ENCODE results near the gene GART.

GRCh38 chr21:33550772-33551660 lies 9.1 kb upstream of the GART start:
- TF ChIP-seq POLR2A (IDR thresholded peaks at IDR 0.05; ENCODE audit: low read length), result no peak
- TF ChIP-seq CTCF (IDR thresholded peaks at IDR 0.05), result no peak
- TF ChIP-seq RFX5 (IDR thresholded peaks at IDR 0.05), result no peak
- TF ChIP-seq EP300 (IDR thresholded peaks at IDR 0.05), result no peak
- no peak for TF ChIP-seq ELK1 (IDR thresholded peaks at IDR 0.05; ENCODE audit: low read depth, low read length)
- no peak for TF ChIP-seq RAD21 (conservative IDR thresholded peaks at IDR 0.05 in 1 of 2, IDR thresholded peaks at IDR 0.05 in 1 of 2)
- TF ChIP-seq ATOH8 (CRISPR knock-in tag; IDR thresholded peaks at IDR 0.05; ENCODE audit: low read depth), result no peak
- no peak for TF ChIP-seq CEBPB (IDR thresholded peaks at IDR 0.05)
- no peak for TF ChIP-seq CHD2 (IDR thresholded peaks at IDR 0.05; ENCODE audit: low read length, partially characterized antibody)
- TF ChIP-seq MAZ (IDR thresholded peaks at IDR 0.05; ENCODE audit: borderline replicate concordance, low read depth, low read length), result no peak

Measured in A549 (cell line).